Measurements from ENCODE around the gene RER1.

The RER1 gene

GRCh38 chr1:2354511-2355372 lies 36.9 kb upstream of the RER1 start:
- DNase-seq: no peak

- DNase-seq: no peak
These were observed 36.0 kb upstream of the RER1 start for GRCh38 chr1:2355373-2356261.

GRCh38 chr1:2356401-2356800 lies 35.2 kb upstream of the RER1 start:
- DNase-seq: no peak

- DNase-seq: no peak
These were observed 34.5 kb upstream of the RER1 start for GRCh38 chr1:2356911-2357845.

- DNase-seq: no peak
These were observed 33.6 kb upstream of the RER1 start for GRCh38 chr1:2358072-2358471.

GRCh38 chr1:2358651-2359640 lies 32.7 kb upstream of the RER1 start:
- no peak for DNase-seq

- no peak for DNase-seq
These were observed 30.9 kb upstream of the RER1 start for GRCh38 chr1:2360588-2361364.

- DNase-seq: no peak
These were observed 27.7 kb upstream of the RER1 start for GRCh38 chr1:2363847-2364513.

GRCh38 chr1:2368053-2368744 lies 23.4 kb upstream of the RER1 start:
- DNase-seq: no peak

- DNase-seq: no peak
These were observed 18.8 kb upstream of the RER1 start for GRCh38 chr1:2372551-2373490.

- DNase-seq: no peak
These were observed 17.9 kb upstream of the RER1 start for GRCh38 chr1:2373551-2374251.

GRCh38 chr1:2374252-2375155 lies 17.1 kb upstream of the RER1 start:
- DNase-seq: no peak

- no peak for DNase-seq
These were observed 16.3 kb upstream of the RER1 start for GRCh38 chr1:2375246-2375922.

- DNase-seq: no peak
These were observed 15.7 kb upstream of the RER1 start for GRCh38 chr1:2375923-2376260.

- DNase-seq: no peak
These were observed 15.3 kb upstream of the RER1 start for GRCh38 chr1:2376261-2376741.
